Stimulated activated CD4-positive, alpha-beta T cell treated with anti-CD3 and anti-CD28 coated beads, Interleukin-12 subunit alpha, Interleukin-12 subunit beta, amount 100 ng/mL, for 24 hours (primary cell): ENCODE data around the gene SGCE.
A peak's percentile ranks its signal among the peaks of the same experiment; 100 is the strongest.
"Not testable (repeated sequence)": the region's sequence is repeated elsewhere in the genome, so short reads cannot be mapped to it uniquely, and the experiment has no call there.

ENCODE experiments used
- DNase-seq, 2 experiments: peaks; one replicate each; pipeline ENCODE4 v3.0.0-alpha.2; 2020; ENCODE audit warnings: low read depth in 2 of 2

SGCE gene, protein sequence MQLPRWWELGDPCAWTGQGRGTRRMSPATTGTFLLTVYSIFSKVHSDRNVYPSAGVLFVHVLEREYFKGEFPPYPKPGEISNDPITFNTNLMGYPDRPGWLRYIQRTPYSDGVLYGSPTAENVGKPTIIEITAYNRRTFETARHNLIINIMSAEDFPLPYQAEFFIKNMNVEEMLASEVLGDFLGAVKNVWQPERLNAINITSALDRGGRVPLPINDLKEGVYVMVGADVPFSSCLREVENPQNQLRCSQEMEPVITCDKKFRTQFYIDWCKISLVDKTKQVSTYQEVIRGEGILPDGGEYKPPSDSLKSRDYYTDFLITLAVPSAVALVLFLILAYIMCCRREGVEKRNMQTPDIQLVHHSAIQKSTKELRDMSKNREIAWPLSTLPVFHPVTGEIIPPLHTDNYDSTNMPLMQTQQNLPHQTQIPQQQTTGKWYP

DNA sequence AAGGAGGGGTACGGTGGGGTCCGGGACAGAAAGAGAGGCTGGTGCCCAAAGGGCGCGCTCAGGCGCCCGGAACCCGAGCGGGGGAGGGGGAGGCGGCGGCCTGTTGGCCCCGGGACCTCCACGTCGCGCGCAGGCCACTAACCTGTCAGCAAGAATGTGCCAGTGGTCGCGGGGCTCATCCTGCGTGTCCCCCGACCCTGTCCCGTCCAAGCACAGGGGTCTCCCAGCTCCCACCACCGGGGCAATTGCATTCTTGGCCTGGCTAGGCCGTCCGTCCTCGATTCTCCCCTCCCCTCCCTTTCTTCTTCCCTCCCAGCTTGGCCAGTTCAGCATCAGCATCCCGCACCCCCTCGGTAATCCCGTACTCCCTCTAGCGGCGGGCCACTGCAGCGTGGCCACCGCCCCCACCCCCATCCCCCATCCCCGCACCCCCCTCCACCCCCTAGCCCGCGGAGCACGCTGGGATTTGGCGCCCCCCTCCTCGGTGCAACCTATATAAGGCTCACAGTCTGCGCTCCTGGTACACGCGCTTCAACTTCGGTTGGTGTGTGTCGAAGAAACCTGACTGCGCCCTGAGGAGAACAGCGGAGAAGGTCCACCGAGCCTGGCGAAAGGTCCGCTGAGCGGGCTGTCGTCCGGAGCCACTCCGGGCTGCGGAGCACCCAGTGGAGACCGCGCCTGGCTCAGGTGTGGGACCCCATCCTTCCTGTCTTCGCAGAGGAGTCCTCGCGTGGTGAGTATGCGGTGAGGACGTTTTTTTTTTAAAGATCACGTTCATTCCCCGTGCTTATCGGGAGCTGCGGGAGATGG, at the start of gene SGCE:
TSS of gene SGCE (minus strand) at position 286 of the 810 bp plus-strand sequence. CDS start at position 251, 35 bp downstream.
- peak; percentile 24 to 45 for DNase-seq

DNA sequence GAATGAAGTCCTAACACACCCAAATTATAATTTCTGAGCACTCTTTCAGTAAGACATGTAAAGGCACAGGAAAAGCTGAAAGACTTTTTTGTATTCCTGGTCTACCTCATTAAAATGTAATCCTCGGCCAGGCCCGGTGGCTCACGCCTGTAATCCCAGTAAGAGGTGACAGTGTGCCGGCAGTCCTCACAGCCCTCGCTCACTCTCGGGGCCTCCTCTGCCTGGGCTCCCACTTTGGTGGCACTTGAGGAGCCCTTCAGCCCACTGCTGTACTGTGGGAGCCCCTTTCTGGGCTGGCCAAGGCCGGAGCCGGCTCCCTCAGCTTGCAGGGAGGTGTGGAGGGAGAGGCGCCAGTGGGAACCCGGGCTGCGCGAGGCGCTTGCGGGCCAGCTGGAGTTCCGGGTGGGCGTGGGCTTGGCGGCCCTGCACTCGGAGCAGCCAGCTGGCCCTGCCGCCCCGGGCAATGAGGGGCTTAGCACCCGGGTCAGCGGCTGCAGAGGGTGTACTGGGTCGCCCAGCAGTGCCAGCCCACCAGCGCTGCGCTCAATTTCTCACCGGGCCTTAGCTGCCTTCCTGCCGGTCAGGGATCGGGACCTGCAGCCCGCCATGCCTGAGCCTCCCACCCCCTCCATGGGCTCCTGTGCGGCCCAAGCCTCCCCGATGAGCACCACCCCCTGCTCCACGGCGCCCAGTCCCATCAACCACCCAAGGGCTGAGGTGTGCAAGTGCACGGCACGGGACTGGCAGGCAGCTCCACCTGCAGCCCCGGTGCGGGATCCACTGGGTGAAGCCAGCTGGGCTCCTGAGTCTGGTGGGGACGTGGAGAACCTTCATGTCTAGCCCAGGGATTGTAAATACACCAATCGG, 49.5 kb upstream of the SGCE start:
- DNase-seq: not testable (repeated sequence)

DNA sequence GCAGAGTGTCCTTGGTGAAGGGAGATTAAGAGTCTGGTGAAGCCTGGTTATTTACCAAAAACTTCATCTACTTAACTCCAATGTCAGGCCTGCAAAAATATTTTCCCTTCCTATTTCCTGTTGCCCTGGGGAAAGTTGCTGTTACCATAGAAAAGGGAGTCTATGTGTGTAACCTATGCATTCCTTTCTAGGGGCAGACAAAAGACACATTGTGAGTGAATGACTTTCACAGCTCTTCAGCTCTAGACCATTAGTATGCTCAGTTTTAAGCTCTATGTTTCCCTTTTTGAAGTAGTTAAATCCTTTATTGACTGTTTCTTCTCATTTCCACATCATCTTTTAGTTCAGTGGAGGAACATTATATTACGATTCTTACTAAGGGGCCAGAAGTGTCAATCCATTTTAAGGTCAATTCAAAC, 45.6 kb upstream of the SGCE start:
- DNase-seq: no peak

DNA sequence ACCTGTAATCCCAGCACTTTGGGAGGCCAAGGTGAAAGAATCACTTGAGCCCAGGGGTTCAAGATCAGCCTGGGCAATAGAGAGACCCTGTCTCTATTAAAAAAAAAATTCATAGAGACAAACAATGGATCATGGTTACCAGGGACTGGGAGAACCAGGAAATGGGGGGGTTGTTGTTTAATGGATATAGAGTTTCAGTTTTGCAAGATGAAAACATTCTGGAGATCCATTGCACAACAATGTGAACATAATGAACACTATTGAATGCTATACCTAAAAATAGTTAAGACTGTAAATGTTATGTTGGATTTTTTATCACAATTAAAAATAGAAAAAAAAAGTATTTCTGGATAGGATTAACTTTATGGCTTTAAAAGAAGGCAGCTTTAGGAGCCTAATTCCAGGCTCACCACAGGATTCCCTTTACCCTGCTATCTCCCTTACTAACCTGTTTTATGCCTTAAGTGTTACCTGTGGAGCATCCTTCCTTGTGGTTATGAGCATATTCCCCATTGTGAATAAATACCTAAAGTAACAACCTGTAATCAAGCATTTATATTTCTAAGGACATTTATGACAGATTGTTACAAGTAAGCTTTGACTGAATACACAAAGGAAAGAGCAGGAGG, 45.1 kb upstream of the SGCE start:
- no peak for DNase-seq

DNA sequence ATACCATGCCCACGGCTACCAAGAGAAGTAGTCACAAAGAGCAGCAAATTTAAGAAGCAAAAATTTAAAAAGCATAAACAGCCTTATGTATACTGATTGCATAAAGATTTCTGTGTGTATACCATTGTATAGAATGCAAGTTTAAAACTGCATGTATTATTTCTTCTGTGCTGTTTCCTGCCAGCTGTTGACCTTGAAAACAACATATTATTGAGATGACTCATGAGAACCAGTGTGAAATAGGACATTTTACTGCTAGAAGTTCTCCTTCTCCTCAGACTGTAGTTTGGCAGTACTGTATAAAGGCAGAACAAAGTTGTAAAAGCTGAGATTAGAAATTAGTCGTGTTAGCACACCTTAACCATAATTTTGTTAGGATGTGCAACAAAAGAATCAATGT, 42.3 kb upstream of the SGCE start:
- DNase-seq: no peak

DNA sequence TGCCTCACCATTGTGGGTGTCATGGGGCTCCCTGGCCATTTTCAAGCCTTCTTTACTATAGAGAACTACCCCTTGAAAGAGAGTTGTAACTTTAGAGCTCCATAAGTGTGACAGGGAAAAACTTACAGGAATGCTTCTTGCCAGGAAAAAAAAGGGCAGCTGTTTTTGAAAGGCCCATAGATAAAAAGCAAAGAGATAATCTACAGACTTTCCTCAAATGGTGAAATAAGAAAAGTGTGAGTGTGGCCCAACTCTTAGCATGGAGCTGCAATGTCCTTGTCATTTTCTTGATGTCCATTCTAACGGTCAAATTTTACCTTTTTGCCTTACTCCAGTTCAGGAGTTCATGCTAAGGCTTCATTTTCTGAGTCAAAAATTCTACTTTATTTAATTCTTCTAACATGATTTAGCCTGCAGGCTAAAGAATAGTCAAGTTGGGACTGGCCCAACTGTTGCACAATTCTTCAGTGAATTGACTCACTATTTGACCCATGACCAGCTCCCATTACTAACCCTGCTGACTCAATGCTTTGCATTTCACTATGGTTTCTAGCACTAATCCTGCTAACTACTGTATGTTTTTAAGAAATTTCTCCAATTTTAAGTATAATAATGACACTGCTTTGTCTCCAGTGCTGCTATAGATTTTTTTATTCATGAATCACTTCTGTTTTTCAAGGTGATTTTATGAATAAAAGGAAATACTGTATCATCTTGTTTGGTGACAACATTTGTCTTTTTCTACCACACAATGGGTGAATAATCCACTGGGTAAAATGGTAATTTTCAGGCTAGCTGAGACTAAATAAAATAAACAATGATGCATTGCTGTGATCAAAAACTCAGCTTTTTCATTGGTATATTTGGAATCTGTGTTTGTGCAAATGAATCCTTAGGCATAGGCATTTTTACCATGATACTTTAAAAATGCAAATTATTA, 41.4 kb upstream of the SGCE start:
- DNase-seq: no peak

DNA sequence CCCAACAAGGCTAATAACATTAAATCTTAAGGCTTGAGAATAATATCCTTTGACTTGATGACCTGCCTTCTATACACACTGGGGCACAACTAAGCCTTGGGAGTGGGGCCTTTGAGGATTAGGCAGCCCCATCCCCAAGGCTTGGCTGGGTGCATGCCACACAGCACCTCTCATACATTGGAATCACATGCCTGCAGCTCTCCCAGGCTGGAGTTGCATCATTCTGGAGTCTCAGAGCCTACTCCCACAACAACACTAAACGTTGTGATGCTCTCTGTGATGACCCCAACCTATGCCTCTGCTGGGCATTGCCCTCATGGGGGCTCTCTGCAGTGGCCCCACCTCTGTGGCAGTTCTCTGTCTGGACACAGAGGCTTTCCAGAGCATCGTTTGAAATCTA, 31.9 kb upstream of the SGCE start:
- no peak for DNase-seq

DNA sequence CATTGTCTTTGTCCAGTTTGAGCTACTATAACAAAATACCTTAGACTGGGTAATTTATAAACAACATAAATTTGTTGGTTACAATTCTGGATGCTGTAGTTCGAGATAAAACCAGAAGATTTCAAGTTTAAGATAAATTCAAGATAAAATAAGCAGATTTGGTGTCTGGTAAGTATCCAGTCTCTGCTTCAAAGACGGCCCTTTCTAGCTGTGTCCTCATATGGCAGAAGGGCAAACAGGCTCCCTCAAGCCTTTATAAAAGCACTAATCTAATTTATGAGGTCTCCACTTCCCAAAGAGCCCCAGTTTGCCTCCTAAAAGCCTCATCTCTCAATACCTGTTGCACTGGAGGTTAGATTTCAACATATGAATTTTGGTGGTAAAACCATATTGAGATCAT, 31.1 kb upstream of the SGCE start:
- no peak for DNase-seq

DNA sequence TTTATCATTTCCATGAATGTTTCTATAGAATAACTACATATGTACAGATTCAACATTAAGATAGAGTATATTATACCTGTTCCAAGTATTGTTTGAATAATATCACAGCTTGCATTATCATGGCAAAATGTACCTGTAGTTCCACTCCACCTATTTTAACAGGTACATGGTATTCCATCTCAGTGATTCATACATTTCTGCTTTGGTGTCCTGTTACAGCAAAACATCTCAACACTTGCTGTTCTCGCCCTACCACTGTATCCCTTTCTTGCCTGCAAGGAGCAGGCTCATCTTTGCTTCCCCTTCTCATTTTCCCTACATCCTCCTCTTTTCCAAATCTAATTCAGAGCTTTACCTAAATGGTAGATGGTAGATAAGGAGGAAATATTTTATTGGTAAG, 27.1 kb upstream of the SGCE start:
- no peak for DNase-seq

DNA sequence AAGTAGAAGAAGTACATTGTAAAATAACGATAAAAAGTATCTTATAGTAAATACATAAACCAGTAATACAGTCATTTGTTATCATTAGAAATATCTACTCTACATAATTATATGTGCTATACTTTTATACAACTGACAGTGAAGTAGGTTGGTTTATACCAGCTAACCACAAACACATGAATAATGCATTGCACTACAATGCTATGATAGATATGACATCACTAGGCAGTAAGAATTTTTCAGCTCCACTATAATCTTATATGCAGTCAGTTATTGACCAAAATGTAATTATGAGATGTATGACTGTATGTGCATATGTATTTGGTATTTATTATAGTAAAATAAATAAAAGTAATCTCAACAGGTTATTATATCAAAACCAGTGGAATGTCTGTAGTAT, 23.4 kb upstream of the SGCE start:
- no peak for DNase-seq

DNA sequence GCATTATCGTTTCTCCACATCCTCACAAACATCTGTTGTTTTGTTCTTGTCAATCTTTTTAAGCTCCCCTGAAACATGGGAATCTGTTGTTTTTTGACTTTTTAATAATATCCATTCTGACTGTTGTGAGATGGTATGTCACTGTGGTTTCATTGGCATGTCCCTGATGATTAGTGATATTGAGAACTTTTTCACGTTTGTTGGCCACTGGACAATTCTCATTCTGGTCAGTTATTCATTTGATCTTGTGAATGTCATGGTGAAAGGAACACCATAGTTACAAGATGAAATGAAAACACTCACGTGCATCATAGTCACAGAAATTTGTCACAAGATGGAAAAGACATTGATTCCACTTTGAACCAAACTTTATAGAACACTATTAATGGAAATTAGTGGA, 20.5 kb upstream of the SGCE start:
- DNase-seq: no peak

DNA sequence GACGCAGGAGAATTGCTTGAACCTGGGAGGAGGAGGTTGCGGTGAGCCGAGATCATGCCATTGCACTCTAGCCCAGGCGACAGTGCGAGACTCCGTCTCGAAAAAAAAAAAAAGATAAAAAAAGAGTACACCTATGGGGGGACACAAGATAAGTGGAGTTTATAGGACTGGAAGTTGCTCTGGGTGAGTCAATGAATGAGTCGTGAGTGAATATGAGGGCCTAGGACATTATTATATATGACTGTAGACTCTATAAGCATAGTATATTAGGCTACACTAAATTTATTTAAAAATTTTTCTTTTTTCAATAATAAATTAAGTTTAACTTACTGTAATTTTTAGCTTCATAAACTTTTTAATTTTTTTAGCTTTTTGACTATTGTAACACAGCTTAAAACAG, 19.4 kb upstream of the SGCE start:
- no peak for DNase-seq

DNA sequence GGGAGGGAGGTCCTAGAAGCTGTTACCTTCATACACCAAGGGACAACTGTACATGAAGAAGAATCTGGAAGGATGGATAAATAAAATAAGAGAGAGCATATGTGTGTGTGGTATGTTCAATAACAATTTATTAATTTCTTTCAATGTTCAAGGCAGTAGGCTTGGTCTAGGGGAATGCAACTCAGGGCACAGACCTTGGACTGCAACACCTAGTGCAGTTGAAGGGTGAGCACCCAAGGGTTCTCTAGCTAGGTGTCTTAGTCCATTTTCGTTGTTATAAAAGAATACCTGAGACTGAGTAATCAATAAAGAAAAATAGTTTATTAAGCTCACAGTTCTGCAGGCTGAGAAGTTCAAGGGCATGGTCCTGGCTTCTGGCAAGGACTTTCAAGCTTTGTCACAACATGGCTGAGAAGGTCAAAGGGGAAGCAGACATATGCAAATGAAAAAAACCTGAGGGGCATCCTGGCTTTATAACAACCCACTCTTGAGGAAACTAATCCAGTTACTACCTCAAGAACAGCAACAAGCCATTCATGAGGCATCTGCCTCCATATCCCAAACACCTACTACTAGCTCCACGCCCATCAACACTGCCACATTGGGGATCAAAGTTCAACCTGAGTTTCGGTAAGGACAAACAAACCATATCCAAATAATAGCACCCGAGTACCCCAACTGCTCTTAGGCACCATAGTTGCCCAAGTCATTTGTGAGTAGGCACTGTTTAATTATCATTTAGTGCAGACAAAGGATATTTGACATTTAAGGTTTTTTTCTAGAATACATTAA, 15.7 kb upstream of the SGCE start:
- DNase-seq: no peak

DNA sequence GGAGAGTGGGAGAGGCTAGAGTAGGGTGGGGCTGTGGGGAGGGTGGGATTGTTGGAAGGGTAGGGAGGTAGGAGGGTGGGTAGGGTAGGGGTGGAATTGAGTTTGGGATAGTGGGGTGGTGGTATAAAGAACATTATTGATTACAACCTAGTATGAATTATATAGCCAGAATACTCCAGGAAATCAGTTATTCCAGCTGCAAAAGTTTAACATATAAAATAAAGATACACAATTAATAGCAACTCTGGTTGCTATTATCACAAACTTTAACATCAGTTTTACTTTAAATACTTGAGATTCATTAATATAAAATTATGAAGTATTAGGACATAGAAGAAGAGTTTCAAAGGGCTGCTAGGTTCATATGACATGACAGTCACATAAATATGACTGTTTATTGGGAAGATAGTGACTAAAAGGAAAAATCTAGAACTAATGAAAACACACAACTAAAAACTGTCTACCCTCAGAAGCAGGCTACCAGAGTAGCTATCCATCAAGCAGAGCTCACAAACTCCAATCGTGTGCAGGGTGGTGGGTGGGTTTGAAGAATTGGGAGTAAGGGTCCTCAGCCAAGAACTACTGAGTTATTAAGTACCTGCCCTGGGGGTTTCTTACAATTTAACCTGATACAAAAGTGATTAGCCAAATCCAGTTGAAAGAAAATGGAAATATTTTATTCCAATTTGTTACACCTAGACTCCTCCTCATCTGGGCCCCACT, 14.0 kb upstream of the SGCE start:
- no peak for DNase-seq

DNA sequence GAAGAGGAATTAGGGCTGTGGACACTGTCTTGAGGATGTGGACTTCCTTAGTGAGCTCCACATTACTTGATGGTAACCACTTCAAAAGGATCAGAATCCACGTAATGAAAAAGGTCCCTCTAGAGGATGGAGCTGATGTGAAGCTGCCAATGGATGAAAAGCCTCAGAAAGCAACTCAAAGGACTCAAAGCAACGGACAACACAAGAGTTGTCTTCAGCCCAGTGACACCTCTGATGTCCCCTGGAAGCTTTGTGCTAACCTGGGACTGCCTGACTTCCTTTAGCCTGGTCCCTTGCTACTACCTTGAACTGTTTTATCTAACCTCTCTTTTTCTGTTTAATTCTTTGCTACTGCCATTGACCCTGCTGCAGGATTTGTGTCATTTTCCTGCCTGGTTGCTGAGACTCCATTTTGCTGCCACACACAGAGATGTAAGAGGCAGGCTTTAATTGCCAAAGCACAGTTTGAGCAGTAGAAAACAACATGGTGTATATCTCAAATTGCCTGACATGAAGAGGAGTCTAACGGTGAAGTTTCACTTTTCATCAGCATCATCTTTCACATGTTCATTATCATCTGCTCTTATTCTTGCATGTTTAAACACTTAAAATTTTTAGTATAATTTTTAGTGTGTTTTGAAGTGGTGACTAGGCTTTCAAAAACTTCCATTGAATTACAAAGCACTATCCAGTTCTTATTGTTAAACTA, 11.1 kb upstream of the SGCE start:
- no peak for DNase-seq

DNA sequence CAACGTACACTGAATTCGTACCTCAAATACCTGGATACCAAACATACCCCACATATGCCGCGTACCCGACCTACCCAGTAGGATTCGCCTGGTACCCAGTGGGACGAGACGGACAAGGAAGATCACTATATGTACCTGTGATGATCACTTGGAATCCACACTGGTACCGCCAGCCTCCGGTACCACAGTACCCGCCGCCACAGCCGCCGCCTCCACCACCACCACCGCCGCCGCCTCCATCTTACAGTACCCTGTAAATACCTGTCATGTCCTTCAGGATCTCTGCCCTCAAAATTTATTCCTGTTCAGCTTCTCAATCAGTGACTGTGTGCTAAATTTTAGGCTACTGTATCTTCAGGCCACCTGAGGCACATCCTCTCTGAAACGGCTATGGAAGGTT, 9.5 kb upstream of the SGCE start:
- no peak for DNase-seq

DNA sequence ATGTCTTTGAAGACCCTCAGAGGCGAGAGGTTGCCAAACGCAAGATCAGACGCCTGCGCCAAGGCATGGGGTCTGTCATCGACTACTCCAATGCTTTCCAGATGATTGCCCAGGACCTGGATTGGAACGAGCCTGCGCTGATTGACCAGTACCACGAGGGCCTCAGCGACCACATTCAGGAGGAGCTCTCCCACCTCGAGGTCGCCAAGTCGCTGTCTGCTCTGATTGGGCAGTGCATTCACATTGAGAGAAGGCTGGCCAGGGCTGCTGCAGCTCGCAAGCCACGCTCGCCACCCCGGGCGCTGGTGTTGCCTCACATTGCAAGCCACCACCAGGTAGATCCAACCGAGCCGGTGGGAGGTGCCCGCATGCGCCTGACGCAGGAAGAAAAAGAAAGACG, 8.1 kb upstream of the SGCE start:
- no peak for DNase-seq

DNA sequence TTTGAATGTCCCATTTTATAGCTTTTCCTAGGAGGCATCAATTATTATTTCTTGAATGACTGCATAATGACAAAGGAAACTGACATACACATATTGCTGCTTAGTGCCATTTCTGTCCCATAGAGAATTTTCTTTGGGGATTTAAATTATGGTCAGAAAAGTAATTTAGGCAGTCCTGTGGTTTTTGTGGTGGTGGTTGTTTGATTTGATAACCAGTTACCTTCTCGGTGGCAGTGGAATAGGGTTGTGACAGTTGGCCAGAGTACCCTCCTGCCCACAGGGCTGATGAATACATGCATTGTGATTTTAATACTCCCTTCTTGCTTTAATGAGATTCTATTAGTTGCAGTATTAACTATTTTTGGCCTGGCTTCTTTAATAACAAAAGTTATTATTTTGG, 6.6 kb upstream of the SGCE start:
- no peak for DNase-seq
